Measurements from ENCODE around the gene LRIT2. TPM values are rescaled to one million over a fixed set of nuclear protein-coding genes. Genes with fewer than 3 reads are reported as not detected.

Gene LRIT2
- total RNA-seq, 1 experiment from 2014 or later: not detected

Other genes with a start within 250 kb of the LRIT2 start
- gene GHITM, start 86.0 kb downstream of the LRIT2 start, total RNA-seq (2014; rRNA removed): 187 and 211 TPM in 2 replicates
- gene GPR15LG, start 51.7 kb downstream of the LRIT2 start, total RNA-seq (2014; rRNA removed): not detected in 2 replicates
- gene CDHR1, start 31.0 kb downstream of the LRIT2 start, total RNA-seq (2014; rRNA removed): not detected in 2 replicates
- not detected in 2 replicates for gene LRIT1, start 16.0 kb upstream of the LRIT2 start, total RNA-seq (2014; rRNA removed)
- gene RGR, start 19.5 kb upstream of the LRIT2 start, total RNA-seq (2014; rRNA removed): not detected in 2 replicates
- gene CCSER2, start 103.0 kb upstream of the LRIT2 start, total RNA-seq (2014; rRNA removed): 10.2 and 14.1 TPM in 2 replicates

All from PC-3 (cell line).